ENCODE results near the gene ERC1.
"Not testable (repeated sequence)": the region's sequence is repeated elsewhere in the genome, so short reads cannot be mapped to it uniquely, and the experiment has no call there.

The ERC1 gene

GRCh38 chr12:1284611-1285010 lies 293.6 kb downstream of the ERC1 start:
- no peak for DNase-seq (ENCODE audit: low read depth in 2 of 2)

DNA sequence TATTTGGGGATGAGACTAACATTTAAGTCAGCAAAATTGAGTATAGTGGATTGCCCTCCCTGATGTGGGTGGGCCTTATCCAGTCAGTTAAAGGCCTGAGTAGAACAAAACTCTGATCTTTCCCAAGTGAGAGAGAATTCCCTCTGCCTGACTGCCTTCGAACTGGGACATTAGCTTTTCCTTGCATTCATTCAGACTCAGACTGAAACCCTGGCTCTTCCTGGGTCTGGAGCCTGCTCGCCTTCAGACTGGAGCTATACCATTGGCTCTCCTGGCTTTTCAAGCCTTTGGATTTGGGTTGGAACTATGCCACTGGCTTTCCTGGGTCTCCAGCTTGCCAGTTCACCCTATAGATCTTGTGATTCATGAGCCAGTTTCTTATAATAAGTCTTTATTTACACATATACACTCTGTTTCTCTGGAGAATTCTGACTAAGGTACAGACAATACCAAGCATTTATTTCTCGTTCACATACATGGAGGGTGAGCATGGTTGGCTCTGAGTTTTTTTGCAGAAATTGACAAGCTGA lies 296.5 kb downstream of the ERC1 start:
- no peak for DNase-seq (ENCODE audit: low read depth in 2 of 2)

DNA sequence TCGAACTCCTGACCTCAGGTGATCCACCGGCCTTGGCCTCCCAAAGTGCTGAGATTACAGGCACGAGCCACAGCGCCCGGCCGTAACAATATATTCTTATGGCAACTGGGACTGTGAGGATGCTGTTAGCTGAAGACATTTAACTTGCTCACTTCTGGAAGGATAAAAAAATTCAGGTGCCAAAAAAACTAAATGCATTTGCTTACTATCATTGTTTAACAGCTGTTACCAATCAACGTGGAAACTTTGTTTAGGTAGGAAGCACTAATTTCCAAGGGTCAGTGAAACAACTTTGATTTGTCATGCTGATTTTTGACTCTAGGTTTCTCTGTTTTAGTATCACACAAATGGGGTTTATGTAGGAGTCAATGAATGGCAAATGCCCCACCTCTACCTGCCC lies 297.3 kb downstream of the ERC1 start:
- DNase-seq (ENCODE audit: low read depth in 2 of 2): no peak

DNA sequence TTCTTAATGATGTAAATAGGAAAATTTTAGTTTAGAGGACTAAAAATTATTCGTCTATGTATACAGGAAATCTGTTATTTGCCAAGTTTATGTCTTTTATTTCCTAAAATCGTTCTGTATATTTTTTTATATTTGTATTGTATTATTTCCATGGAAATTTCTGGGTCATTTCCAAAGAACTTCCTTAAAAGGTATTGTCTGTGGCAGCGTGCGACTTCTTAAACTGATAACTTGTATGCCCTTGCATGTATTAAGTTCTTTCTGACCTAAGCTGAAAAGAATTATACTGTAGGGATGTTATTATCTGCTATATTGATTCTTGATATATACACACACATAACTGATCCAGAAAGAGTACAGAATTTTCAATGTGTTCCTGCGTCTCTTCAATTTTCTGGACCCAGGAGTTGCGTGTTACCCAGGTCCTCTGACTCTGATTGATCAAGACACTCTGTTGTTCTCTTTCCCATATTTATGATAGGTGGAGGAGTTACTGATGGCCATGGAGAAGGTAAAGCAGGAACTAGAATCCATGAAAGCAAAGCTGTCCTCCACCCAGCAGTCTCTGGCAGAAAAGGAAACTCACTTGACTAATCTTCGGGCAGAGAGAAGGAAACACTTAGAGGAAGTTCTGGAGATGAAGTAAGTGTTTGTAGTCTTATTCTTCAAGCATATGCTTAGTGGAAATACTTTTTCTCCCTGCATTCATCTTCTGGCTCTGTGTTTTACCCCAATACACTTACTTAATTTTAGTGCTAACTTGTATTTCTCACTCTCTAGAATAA lies 298.5 kb downstream of the ERC1 start:
- no peak for DNase-seq (ENCODE audit: low read depth in 2 of 2)

DNA sequence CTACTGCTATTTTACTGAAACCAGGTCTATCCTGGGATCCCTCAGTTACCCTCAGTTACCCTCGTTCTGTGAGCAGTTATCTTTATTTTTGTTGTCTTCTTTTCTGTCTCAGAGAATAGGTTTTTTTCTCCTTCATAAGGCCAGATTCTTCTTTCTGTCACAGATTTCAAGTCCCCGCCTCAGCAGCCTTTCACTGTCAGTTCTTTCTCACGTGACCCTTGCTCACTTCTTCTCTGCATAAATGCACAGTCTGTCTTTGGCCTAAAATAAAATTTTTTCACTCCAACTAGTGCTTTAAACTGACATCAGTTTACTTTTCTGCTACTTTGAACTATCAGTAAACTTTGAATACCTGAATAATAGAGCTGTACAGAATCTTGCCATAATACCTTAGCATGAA lies 299.7 kb downstream of the ERC1 start:
- no peak for DNase-seq (ENCODE audit: low read depth in 2 of 2)

DNA sequence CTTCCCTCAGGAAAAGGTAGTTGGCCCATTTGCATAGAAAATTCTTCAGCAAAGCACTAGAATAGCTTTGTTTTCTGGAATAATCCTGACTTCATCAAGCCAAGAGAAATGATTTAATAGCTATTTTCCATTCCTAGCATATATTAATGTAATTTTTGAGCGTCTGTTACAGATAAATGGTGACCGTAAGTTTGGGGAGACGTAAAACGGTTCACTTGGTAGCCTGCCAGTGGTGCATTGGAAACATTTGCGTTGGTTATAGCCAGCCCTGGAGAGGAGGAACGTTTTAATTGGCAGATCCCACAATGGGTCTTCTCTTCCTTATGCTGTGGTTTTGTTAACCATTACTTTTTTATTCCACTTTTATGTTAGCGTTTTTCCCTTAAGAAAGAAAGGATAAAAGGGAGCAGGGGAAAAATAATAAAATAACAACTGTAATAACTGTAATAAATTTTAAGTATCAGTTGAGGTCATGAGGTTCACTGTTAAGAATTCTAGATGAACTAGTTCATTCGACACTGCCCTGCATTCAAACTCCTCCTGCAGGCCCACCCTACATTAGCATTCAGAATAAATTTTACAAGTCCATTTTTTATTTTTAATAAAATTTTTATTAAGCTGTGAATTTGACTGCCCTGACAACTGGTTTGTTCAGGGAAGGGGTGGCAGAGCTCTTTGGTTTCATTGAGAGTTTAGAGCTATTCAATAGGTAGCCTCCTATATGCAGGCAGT lies 300.7 kb downstream of the ERC1 start:
- no peak for DNase-seq (ENCODE audit: low read depth in 2 of 2)

DNA sequence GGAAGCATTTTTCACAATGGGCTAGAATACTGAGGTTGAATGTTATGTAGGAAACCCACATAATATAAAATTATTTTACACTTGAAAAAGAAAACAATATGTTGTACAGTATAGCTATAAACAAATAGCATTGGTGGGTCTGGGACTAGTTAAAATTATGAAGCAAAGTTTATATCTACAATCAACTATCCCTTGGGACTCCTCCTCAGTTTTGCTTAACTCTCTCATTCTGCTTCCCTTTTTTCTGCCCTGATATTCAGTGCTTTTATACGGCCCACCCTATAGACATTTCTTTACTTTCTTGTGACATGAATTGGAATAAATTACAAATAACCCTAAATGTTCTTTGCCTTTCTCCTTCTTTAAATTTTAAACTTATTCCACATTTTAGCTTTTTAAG lies 302.9 kb downstream of the ERC1 start:
- no peak for DNase-seq (ENCODE audit: low read depth in 2 of 2)

GRCh38 chr12:1297206-1297605 lies 306.2 kb downstream of the ERC1 start:
- DNase-seq (ENCODE audit: low read depth in 2 of 2): no peak

- DNase-seq (ENCODE audit: low read depth in 2 of 2): no peak
Observed at GRCh38 chr12:1297639-1298175, 306.7 kb downstream of the ERC1 start.

GRCh38 chr12:1300460-1300859 lies 309.4 kb downstream of the ERC1 start:
- DNase-seq (ENCODE audit: low read depth in 2 of 2): no peak

- no peak for DNase-seq (ENCODE audit: low read depth in 2 of 2)
Observed at GRCh38 chr12:1302201-1302870, 311.3 kb downstream of the ERC1 start.

- DNase-seq (ENCODE audit: low read depth in 2 of 2): no peak
Observed at GRCh38 chr12:1305063-1305434, 314.0 kb downstream of the ERC1 start.

DNA sequence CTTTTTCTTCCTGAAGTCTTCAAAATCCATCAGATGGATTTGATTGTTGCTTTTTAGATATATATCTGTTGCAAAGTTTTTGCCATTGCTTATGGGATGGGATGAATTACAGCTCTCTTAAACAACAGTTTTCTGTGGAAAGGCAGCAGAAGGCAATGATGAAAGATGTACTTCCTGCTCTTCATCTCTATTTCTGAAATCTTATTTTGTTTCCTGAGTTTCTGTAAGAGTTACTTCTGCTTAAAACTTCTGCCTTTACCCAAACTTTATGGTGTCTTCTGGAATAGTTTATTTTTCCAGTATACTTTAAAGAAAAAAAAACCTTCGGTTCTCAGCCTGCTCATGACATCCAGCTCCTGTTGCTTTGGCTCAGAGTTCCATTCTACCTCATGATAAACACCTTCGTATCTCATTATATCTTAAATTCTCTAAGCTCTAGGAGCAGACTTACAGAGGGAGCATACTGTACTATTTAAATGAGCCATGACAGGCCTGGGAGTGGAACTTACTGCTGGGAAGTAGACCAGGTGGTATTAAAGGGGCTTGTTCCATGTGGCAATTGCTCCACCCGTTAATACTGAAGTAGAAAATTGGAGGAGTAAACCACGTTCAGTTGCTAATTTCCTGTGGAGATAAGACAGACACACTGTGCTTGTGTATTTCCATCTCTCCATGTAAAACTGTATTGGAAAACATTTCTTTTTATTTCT lies 314.9 kb downstream of the ERC1 start:
- no peak for DNase-seq (ENCODE audit: low read depth in 2 of 2)

- DNase-seq (ENCODE audit: low read depth in 2 of 2): no peak
Observed at GRCh38 chr12:1306817-1307216, 315.8 kb downstream of the ERC1 start.

DNA sequence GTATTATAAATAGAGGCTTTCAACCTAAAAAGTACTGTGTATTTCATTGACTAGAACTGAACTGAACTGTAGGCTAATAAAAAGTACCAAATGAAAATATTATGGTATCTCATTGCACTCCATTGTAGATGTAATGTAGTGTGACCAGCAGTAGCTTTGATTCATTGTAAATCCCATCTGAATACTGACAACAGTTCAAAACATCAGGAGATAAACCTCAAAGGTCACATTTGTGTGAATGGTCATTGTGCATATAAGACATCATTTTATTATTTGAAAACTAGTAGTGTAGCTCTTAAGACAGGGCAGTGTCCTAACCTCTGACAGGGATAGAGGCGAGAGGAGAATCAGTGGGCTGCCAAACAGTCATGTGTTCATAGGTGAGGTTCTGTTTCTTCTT lies 316.8 kb downstream of the ERC1 start:
- no peak for DNase-seq (ENCODE audit: low read depth in 2 of 2)

DNA sequence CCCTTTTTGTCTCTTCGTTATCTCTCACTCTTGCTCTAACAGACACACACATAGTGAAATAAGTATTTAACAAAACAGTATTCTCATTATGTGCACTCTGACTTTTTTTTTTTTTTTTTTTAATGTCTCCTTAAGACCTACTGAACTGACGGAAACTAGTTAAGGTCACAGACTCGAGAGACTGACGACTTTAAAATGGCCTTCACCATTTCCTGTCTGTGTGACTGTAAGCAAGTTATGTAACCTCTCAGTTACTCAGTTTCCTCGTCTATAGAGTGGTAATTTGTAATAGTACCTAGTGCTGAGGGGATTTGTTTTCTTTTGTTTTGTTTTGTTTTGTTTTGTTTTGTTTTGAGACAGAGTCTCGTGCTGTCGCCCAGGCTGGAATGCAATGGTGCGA lies 318.6 kb downstream of the ERC1 start:
- no peak for DNase-seq (ENCODE audit: low read depth in 2 of 2)

DNA sequence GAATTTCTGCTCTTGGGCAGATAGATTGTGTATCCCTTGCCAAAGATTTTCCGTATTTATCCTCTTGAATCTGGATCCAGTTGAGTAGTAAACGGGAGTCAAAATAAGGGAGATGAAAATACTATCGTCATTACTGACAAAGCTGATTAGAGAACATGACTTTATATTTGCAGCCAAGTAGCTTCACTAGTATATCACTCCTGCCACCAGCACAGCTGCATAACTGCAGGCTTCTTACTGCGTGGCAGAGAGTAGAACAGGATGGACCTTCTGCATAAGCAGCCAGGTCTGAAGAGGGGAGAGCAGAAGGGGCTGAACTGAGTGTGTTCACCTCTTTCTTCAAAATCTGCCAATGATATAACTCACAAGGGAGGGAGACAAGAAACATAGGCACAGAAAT lies 319.6 kb downstream of the ERC1 start:
- DNase-seq (ENCODE audit: low read depth in 2 of 2): no peak

GRCh38 chr12:1311145-1311544 lies 320.1 kb downstream of the ERC1 start:
- DNase-seq (ENCODE audit: low read depth in 2 of 2): no peak

DNA sequence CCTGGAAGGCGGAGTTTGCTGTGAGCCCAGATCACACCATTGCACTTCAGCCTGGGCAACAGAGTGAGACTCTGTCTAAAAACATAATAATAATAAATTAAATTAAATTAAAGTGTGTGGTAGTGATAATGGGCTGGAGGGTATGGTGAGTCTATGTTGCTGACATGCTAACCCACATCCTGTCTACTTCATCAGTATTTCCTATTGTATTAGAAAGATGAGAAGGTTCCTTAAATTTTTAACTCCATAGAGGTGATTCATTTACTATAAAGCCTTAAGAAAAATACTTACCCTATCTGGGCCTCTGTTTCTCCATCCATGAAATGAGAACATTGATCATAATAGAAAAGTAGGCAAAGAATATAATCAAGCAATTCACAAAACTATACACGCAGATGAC lies 322.9 kb downstream of the ERC1 start:
- no peak for DNase-seq (ENCODE audit: low read depth in 2 of 2)

DNA sequence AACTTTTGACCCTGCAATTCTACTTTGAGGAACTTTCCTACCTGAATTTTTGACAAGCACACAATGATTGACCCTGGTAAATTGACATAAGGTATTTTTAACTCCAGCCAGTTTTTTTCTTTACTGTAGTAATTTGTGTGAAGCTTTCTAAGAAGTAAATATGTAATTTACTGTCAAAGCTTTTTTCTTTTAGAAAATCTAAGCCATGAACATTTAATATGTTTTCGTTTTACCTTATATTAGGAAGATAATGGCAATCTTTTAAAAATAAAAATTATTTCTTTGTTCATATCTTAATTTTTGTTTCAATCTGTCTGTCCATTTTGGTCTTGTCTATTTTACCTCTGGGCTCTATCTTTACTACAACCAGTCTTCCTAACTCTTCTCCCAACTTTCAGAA lies 323.5 kb downstream of the ERC1 start:
- no peak for DNase-seq (ENCODE audit: low read depth in 2 of 2)

DNA sequence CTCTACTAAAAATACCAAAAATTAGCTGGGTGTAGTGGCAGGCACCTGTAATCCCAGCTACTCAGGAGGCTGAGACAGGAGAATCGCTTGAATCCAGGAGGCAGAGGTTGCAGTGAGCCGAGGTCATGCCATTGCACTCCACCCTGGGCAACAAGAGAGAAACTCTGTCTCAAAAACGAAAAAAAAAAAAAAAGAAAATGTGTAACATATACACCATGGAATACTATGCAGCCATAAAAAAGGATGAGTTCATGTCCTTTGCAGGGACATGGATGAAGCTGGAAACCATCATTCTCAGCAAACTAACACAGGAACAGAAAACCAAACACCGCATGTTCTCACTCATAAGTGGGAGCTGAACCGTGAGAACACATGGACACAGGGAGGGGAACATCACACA lies 326.0 kb downstream of the ERC1 start:
- not testable (repeated sequence) for DNase-seq (ENCODE audit: low read depth in 2 of 2)
